ENCODE measurements around the gene ASAP3. TPM values are rescaled to one million over a fixed set of nuclear protein-coding genes. Genes with fewer than 3 reads are reported as not detected.
"Not testable (repeated sequence)": the region's sequence is repeated elsewhere in the genome, so short reads cannot be mapped to it uniquely, and the experiment has no call there.

ASAP3 gene
- total RNA-seq, 2 donors from 2014 or later, result 0.37 to 1.0 TPM

- Mint-ChIP-seq H3K4me3 (no peak overlapping the region), H3K9me3 (no peaks in the 10 kb centered on the region), H3K27me3 (no peaks in the 10 kb centered on the region), H3K27ac (no peak overlapping the region), H3K36me3 (ENCODE audit: low read depth) (no peaks in the 10 kb centered on the region), H3K4me1 (no peaks in the 10 kb centered on the region)
- no peak for ATAC-seq (replicated peaks)
Observed at GRCh38 chr1:23383577-23384311, 100.2 kb downstream of the ASAP3 start.

- H3K27me3 Mint-ChIP-seq, result no peaks in the 10 kb centered on the region
- no peaks in the 10 kb centered on the region for H3K4me1 Mint-ChIP-seq
- H3K36me3 Mint-ChIP-seq (ENCODE audit: low read depth), result no peaks in the 10 kb centered on the region
- no peak overlapping the region for H3K4me3 Mint-ChIP-seq
- H3K27ac Mint-ChIP-seq, result no peak overlapping the region
- no peaks in the 10 kb centered on the region for H3K9me3 Mint-ChIP-seq
- ATAC-seq (replicated peaks), result no peak
Observed at GRCh38 chr1:23381233-23381885, 102.6 kb downstream of the ASAP3 start.

- Mint-ChIP-seq H3K27ac (no peak overlapping the region), H3K9me3 (no peaks in the 10 kb centered on the region), H3K27me3 (no peaks in the 10 kb centered on the region)
Observed at GRCh38 chr1:23380719-23381118, 103.3 kb downstream of the ASAP3 start.

GRCh38 chr1:23380236-23380635 is 103.7 kb downstream of the ASAP3 start:
- not testable (repeated sequence) for H3K27ac Mint-ChIP-seq; H3K36me3 Mint-ChIP-seq (ENCODE audit: low read depth); H3K27me3 Mint-ChIP-seq; H3K9me3 Mint-ChIP-seq; H3K4me3 Mint-ChIP-seq; H3K4me1 Mint-ChIP-seq; ATAC-seq (replicated peaks)

More at GRCh38 chr1:23380719-23381118, 103.3 kb downstream of the ASAP3 start:
- Mint-ChIP-seq H3K36me3 (ENCODE audit: low read depth) (no peaks in the 10 kb centered on the region), H3K4me3 (no peak overlapping the region), H3K4me1 (no peaks in the 10 kb centered on the region)
- no peak for ATAC-seq (replicated peaks)

Other genes starting within 250 kb of the ASAP3 start
- 100 to 1,000 TPM; 110 to 193 TPM for gene HNRNPR, start 139.9 kb downstream of the ASAP3 start, total RNA-seq
- 10 to 100 TPM in 1 of 2 donors, 1 to 10 TPM in 1; 4.7 to 10.7 TPM for gene ZNF436, start 114.3 kb downstream of the ASAP3 start, total RNA-seq
- 10 to 100 TPM in 1 of 2 donors, 1 to 10 TPM in 1; 1.3 to 33.2 TPM for gene TCEA3, start 59.4 kb downstream of the ASAP3 start, total RNA-seq
- 10 to 100 TPM; 13.0 to 24.1 TPM for gene E2F2, start 47.1 kb upstream of the ASAP3 start, total RNA-seq
- gene ID3, start 75.3 kb upstream of the ASAP3 start, total RNA-seq, result 10 to 100 TPM; 19.5 to 45.2 TPM
- gene RPL11, start 207.6 kb upstream of the ASAP3 start, total RNA-seq, result 1,000 to 10,000 TPM; 1,075 to 1,450 TPM

Data from activated T-helper 17 cell treated with anti-CD3 and anti-CD28 coated beads, Interleukin-2, amount 50 U/mL, for 72 hours (primary cell).